ENCODE data around the gene RBFOX2. TPM values are rescaled to one million over a fixed set of nuclear protein-coding genes. Genes with fewer than 3 reads are reported as not detected.

The RBFOX2 gene
- total and polyA plus RNA-seq, 2 of the 13 experiments (the other 11 are each of a cell fraction or from before 2014, with no cell fraction given), result 37.3 to 40.4 TPM

- TF ChIP-seq FOXA3 (CRISPR knock-in tag; IDR thresholded peaks at IDR 0.05), result no peak
- TF ChIP-seq ZSCAN30 (CRISPR knock-in tag; IDR thresholded peaks at IDR 0.05), result no peak
- no peak for TF ChIP-seq ZBTB42 (CRISPR knock-in tag; IDR thresholded peaks at IDR 0.05)
- TF ChIP-seq ZMYM2 (CRISPR knock-in tag; IDR thresholded peaks at IDR 0.05), result no peak
- TF ChIP-seq MATR3 (CRISPR knock-in tag; IDR thresholded peaks at IDR 0.05), result no peak
Measured at GRCh38 chr22:35733036-35733435, 295.6 kb downstream of the RBFOX2 start (continued).

- TF ChIP-seq DPF2 (CRISPR knock-in tag; IDR thresholded peaks at IDR 0.05; ENCODE audit: borderline replicate concordance, low read depth) (no peak), RBAK (CRISPR knock-in tag; IDR thresholded peaks at IDR 0.05) (no peak)
- Histone ChIP-seq H3K27me3 (ENCODE audit: control insufficient read depth in 1 of 2, insufficient read depth in 2 of 2, low read length in 2 of 2) (peaks cover 0 to 12% of the 10 kb centered on the region in 2 experiments; a peak in 1 of 5 replicates), H3K9ac (ENCODE audit: insufficient read depth, low read depth, low read length) (no peak overlapping the region), H3K27ac (ENCODE audit: extremely low read length, insufficient read depth, low read length) (no peak overlapping the region), H3K4me2 (ENCODE audit: low read depth, low read length) (no peak overlapping the region), H4K20me1 (ENCODE audit: insufficient read depth, low read length) (no peaks in the 10 kb centered on the region), H3K4me1 (ENCODE audit: insufficient read depth, low read length) (peaks cover 8% of the 10 kb centered on the region; the same call in 1 of the 2 replicates), H3K9me3 (ENCODE audit: low read length) (no peaks in the 10 kb centered on the region), H3K4me3 (replicated peaks in 1 of 3; ENCODE audit: insufficient read depth in 1 of 3, low read depth in 2 of 3, low read length in 3 of 3) (no peak overlapping the region), H3K36me3 (replicated peaks in 1 of 2; ENCODE audit: control insufficient read depth in 1 of 2, insufficient read depth in 2 of 2, low read length in 2 of 2) (no peaks in the 10 kb centered on the region), H2AFZ (ENCODE audit: low read length) (no peak overlapping the region), H3K79me2 (ENCODE audit: insufficient read depth, low read length) (no peaks in the 10 kb centered on the region)
- in situ Hi-C loops (cut with HindIII; ENCODE audit: extremely low pct_ligation_motif_present, low pct_unique_long_range_greater_than_20kb), result loop anchor here (10.0 to 25.0 kb wide), 3 partner anchors 97 to 380 kb away; no protein-coding TSS in a partner anchor
- 63% methylated on average over 9 of the region's 9 CpGs for WGBS (ENCODE audit: low lambda C conversion rate)
- intact Hi-C loops (cut with micrococcal nuclease; ENCODE audit: unreplicated experiment), result no loop called here
- ChIA-PET POLR2A (no interaction called here), CTCF (ENCODE audit: low intra/inter-chr PET ratio, low total read pairs) (no interaction called here)
- no peak for ATAC-seq
- BruUV-seq (replicated peaks), result no TSS peak
- DNase-seq (ENCODE audit: low spot score), result no peak
- FAIRE-seq, result no peak
Measured at GRCh38 chr22:35732116-35732515, 296.5 kb downstream of the RBFOX2 start.

- intact Hi-C loops (cut with micrococcal nuclease; ENCODE audit: unreplicated experiment), result no loop called here
- Histone ChIP-seq H3K9ac (ENCODE audit: insufficient read depth, low read depth, low read length) (no peak overlapping the region), H3K4me1 (ENCODE audit: insufficient read depth, low read length) (peaks cover 8% of the 10 kb centered on the region; the same call in 1 of the 2 replicates), H4K20me1 (ENCODE audit: insufficient read depth, low read length) (no peaks in the 10 kb centered on the region), H3K36me3 (replicated peaks in 1 of 2; ENCODE audit: control insufficient read depth in 1 of 2, insufficient read depth in 2 of 2, low read length in 2 of 2) (no peaks in the 10 kb centered on the region), H3K27me3 (ENCODE audit: control insufficient read depth in 1 of 2, insufficient read depth in 2 of 2, low read length in 2 of 2) (peaks cover 0 to 12% of the 10 kb centered on the region in 2 experiments; a peak in 1 of 5 replicates), H3K27ac (ENCODE audit: extremely low read length, insufficient read depth, low read length) (no peak overlapping the region), H3K79me2 (ENCODE audit: insufficient read depth, low read length) (no peaks in the 10 kb centered on the region), H2AFZ (ENCODE audit: low read length) (no peak overlapping the region), H3K9me3 (ENCODE audit: low read length) (no peaks in the 10 kb centered on the region), H3K4me3 (replicated peaks in 1 of 3; ENCODE audit: insufficient read depth in 1 of 3, low read depth in 2 of 3, low read length in 3 of 3) (no peak overlapping the region), H3K4me2 (ENCODE audit: low read depth, low read length) (no peak overlapping the region)
- no peak for DNase-seq (ENCODE audit: low spot score)
- POLR2A ChIA-PET, result no interaction called here
- in situ Hi-C loops (cut with HindIII; ENCODE audit: extremely low pct_ligation_motif_present, low pct_unique_long_range_greater_than_20kb), result loop anchor here (10.0 to 25.0 kb wide), 3 partner anchors 97 to 381 kb away; no protein-coding TSS in a partner anchor
- BruUV-seq (replicated peaks), result no TSS peak
- 26% methylated on average over 9 of the region's 10 CpGs for WGBS (ENCODE audit: low lambda C conversion rate)
- CTCF ChIA-PET (ENCODE audit: low intra/inter-chr PET ratio, low total read pairs), result no interaction called here
- no peak for FAIRE-seq
- ATAC-seq, result no peak
- TF ChIP-seq ZSCAN12 (CRISPR knock-in tag; IDR thresholded peaks at IDR 0.05), result no peak
- TF ChIP-seq ZNF296 (CRISPR knock-in tag; conservative IDR thresholded peaks at IDR 0.05), result no peak
- no peak for TF ChIP-seq CREBL2 (CRISPR knock-in tag; IDR thresholded peaks at IDR 0.05; ENCODE audit: borderline replicate concordance)
- TF ChIP-seq THAP9 (CRISPR knock-in tag; IDR thresholded peaks at IDR 0.05; ENCODE audit: borderline replicate concordance), result no peak
- TF ChIP-seq KMT2A (CRISPR knock-in tag; IDR thresholded peaks at IDR 0.05), result no peak
- TF ChIP-seq MTA3 (CRISPR knock-in tag; IDR thresholded peaks at IDR 0.05), result no peak
- no peak for TF ChIP-seq ATM (IDR thresholded peaks at IDR 0.05; ENCODE audit: borderline replicate concordance)
- TF ChIP-seq ARHGAP35 (CRISPR knock-in tag; IDR thresholded peaks at IDR 0.05; ENCODE audit: borderline replicate concordance), result no peak
- TF ChIP-seq ZNF441 (CRISPR knock-in tag; IDR thresholded peaks at IDR 0.05; ENCODE audit: borderline replicate concordance), result no peak
Measured at GRCh38 chr22:35731321-35731720, 297.3 kb downstream of the RBFOX2 start.
